ENCODE results near the gene MYL4.

MYL4 gene

GRCh38 chr17:47240806-47241205 is 31.7 kb downstream of the MYL4 start:
- H3K27me3 ChIP-seq (ENCODE audit: insufficient read depth, low read length): no peaks in the 10 kb centered on the region
- H3K4me3 ChIP-seq (ENCODE audit: low read depth, low read length, poor library complexity, severe bottlenecking): no peak overlapping the region
- no peaks in the 10 kb centered on the region for H3K9me2 ChIP-seq (ENCODE audit: low read depth, low read length)
- no peak for TF ChIP-seq CTCF (IDR thresholded peaks at IDR 0.05; ENCODE audit: low read length)
- TF ChIP-seq EZH2 (IDR thresholded peaks at IDR 0.05; ENCODE audit: borderline replicate concordance, low read length): no peak
- H3K27ac ChIP-seq (ENCODE audit: low read depth, low read length, poor library complexity, severe bottlenecking): peak overlapping the region; percentile 56
- no peak overlapping the region for H3K9ac ChIP-seq (ENCODE audit: low read length)
- H4K20me1 ChIP-seq (ENCODE audit: insufficient read depth, low read length): no peaks in the 10 kb centered on the region
- peaks cover 40% of the 10 kb centered on the region for H3K4me1 ChIP-seq (ENCODE audit: insufficient read depth, low read length, severe bottlenecking)
- H3K79me2 ChIP-seq (ENCODE audit: insufficient read depth, low read length): no peaks in the 10 kb centered on the region
- H2AFZ ChIP-seq (ENCODE audit: low read length): no peak overlapping the region
- no peak overlapping the region for H3K4me2 ChIP-seq (ENCODE audit: low read length)
- no peaks in the 10 kb centered on the region for H3F3A ChIP-seq (ENCODE audit: insufficient read depth, low read length)
- H3K9me3 ChIP-seq (ENCODE audit: low read length): peaks cover 7% of the 10 kb centered on the region
- H3K36me3 ChIP-seq (ENCODE audit: insufficient read depth, low read length): no peaks in the 10 kb centered on the region

- TF ChIP-seq CTCF (IDR thresholded peaks at IDR 0.05; ENCODE audit: low read length) (no peak), EZH2 (IDR thresholded peaks at IDR 0.05; ENCODE audit: borderline replicate concordance, low read length) (no peak)
- no peaks in the 10 kb centered on the region for H3K79me2 ChIP-seq (ENCODE audit: insufficient read depth, low read length)
- no peaks in the 10 kb centered on the region for H3K9me3 ChIP-seq (ENCODE audit: low read length)
- H3K4me3 ChIP-seq (ENCODE audit: low read depth, low read length, poor library complexity, severe bottlenecking): no peak overlapping the region
- no peaks in the 10 kb centered on the region for H3K9me2 ChIP-seq (ENCODE audit: low read depth, low read length)
- H2AFZ ChIP-seq (ENCODE audit: low read length): no peak overlapping the region
- no peaks in the 10 kb centered on the region for H3K27me3 ChIP-seq (ENCODE audit: insufficient read depth, low read length)
- no peaks in the 10 kb centered on the region for H3F3A ChIP-seq (ENCODE audit: insufficient read depth, low read length)
- H3K27ac ChIP-seq (ENCODE audit: low read depth, low read length, poor library complexity, severe bottlenecking): no peak overlapping the region
- H3K4me1 ChIP-seq (ENCODE audit: insufficient read depth, low read length, severe bottlenecking): peaks cover 40% of the 10 kb centered on the region
- H3K36me3 ChIP-seq (ENCODE audit: insufficient read depth, low read length): no peaks in the 10 kb centered on the region
- no peak overlapping the region for H3K4me2 ChIP-seq (ENCODE audit: low read length)
- no peak overlapping the region for H3K9ac ChIP-seq (ENCODE audit: low read length)
- no peaks in the 10 kb centered on the region for H4K20me1 ChIP-seq (ENCODE audit: insufficient read depth, low read length)
Observed at GRCh38 chr17:47242648-47243047, 33.5 kb downstream of the MYL4 start.

GRCh38 chr17:47243737-47244598 is 34.8 kb downstream of the MYL4 start:
- Histone ChIP-seq H3K27ac (ENCODE audit: low read depth, low read length, poor library complexity, severe bottlenecking) (peak overlapping the region; percentile 60), H3K4me1 (ENCODE audit: insufficient read depth, low read length, severe bottlenecking) (peaks cover 40% of the 10 kb centered on the region), H3K9ac (ENCODE audit: low read length) (peak overlapping the region; percentile 6; the same call in 1 of the 2 replicates), H3K36me3 (ENCODE audit: insufficient read depth, low read length) (no peaks in the 10 kb centered on the region), H3K9me2 (ENCODE audit: low read depth, low read length) (no peaks in the 10 kb centered on the region), H3K9me3 (ENCODE audit: low read length) (no peaks in the 10 kb centered on the region), H3K27me3 (ENCODE audit: insufficient read depth, low read length) (no peaks in the 10 kb centered on the region), H2AFZ (ENCODE audit: low read length) (no peak overlapping the region), H3K4me2 (ENCODE audit: low read length) (peak overlapping the region; percentile 32; the same call in 1 of the 2 replicates), H3K4me3 (ENCODE audit: low read depth, low read length, poor library complexity, severe bottlenecking) (peak overlapping the region; percentile 3), H3F3A (ENCODE audit: insufficient read depth, low read length) (no peaks in the 10 kb centered on the region), H3K79me2 (ENCODE audit: insufficient read depth, low read length) (no peaks in the 10 kb centered on the region), H4K20me1 (ENCODE audit: insufficient read depth, low read length) (no peaks in the 10 kb centered on the region)
- TF ChIP-seq EZH2 (IDR thresholded peaks at IDR 0.05; ENCODE audit: borderline replicate concordance, low read length) (no peak), CTCF (IDR thresholded peaks at IDR 0.05; ENCODE audit: low read length) (0 out of 2 replicates have a peak, but pooled peaks have one; percentile 5)
